Stimulated activated CD4-positive, alpha-beta T cell treated with anti-CD3 and anti-CD28 coated beads, Interleukin-15, amount 100 ng/mL, for 24 hours (primary cell): ENCODE data around the gene ATG4C.

ENCODE experiments used
- DNase-seq: peaks from one replicate; pipeline ENCODE4 v3.0.0-alpha.2; 2020

Gene ATG4C

DNA sequence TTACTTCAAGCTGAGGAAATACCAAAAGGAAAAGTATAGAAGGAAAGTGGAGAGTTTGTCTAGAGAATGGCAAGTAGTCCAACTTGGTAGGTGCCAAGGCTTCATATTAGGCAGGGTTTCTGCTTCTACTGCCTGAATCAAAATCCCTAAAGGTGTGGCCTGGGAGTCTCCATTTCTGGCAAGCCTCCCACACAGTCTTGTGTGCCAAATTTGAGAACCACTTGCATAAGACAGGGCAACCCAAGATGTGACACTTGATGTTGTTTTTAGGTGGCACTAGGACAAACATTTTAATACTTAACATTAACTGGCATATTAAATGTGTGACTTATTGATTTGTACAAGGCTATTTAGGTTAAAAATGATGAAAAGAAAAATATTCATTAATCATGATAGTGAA, 60.1 kb downstream of the ATG4C start:
- DNase-seq: no peak

DNA sequence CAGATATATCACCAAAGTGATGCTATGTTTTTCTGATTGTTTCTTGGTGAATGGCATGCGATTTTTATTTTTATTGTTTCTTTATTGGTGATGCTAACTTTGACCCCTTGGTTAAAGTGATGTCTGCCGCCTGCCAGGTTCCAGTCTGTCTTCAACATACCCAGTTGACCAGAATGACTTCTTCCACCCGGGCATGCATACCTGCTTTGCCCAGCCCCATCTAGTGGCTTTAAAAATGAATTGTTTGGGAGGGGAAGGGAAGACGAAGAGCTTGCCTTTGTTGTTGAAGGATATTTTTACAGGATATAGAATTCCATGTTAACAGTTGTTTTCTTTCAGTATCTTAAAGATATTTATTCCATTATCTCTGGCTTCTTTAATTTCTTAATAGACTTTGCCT, 65.1 kb downstream of the ATG4C start:
- DNase-seq: no peak

DNA sequence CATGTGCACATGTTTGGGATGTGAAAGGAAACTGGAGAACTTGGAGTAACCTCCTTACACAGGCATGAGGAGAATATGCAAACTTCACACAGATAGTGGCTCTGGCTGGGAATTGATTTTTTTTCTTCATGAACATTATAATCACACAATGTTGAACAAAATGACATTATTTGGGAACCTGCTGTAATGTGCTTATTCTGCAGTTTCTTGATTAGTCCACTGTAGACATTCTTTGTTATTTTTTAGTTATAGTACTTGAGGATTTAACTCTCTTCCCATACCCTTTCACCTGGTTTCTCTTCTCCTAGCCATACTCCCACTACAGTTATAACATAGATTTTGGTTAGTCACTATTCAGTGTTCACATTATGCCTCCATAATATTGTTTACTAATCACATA, 68.3 kb downstream of the ATG4C start:
- no peak for DNase-seq

DNA sequence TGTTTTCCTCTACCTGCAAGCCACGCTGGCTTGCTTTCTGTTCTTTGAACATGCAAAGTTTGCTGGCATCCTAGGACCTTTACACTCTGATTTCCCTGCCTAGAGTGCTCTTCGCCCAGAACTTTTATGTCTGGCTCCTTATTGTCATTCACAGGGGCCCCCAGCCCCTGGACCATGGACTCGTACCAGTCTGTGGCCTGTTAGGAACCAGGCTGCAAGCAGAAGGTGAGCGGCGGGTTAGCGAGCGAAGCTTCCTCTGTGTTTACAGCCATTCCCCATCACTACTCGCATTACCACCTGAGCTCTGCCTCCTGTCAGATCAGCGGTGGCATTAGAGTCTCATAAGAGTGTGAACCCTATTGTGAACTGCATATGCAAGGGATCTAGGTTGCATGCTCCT, 73.0 kb downstream of the ATG4C start:
- no peak for DNase-seq

DNA sequence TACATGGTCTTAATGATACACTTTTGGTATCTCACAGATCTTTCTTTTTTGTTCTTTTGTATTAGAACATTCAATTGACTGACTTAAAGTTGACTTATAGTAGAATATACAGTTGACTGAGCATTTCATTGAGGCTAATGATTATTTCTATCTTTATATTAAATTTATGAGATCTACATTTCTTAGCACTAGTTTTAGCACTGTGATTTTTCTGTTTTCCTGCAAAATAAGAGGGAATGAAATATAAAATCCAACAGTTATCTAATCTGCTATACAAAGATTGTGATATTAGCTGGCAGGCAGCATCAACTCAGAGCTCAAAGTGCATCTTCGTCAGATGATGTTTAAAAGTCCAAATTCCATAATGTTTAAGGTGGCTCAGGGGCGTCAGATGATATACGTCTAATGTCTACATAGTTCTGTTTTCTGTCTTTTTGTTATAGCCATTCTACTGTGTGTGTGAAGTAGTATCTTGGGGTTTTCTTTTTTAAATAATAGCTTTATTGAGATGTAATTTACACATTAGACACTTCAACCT, 85.4 kb downstream of the ATG4C start:
- DNase-seq: no peak

DNA sequence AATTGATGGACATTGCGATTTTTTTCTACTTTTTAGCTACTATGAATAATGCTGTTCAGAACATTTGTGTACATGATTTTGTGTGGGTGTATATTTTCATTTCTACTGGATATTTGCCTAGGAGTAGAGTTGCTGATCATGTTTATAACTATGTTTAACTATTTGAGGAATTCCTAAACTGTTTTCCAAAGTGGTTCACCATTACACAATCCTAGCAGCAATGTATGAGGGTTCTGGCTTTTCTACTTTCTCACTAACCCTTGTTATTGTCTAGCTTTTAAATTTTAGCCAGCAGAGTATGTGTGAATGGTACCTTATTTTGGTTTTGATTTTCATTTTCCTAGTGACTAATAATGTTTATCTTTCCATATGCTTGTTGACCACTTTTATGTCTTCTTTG, 86.2 kb downstream of the ATG4C start:
- no peak for DNase-seq

DNA sequence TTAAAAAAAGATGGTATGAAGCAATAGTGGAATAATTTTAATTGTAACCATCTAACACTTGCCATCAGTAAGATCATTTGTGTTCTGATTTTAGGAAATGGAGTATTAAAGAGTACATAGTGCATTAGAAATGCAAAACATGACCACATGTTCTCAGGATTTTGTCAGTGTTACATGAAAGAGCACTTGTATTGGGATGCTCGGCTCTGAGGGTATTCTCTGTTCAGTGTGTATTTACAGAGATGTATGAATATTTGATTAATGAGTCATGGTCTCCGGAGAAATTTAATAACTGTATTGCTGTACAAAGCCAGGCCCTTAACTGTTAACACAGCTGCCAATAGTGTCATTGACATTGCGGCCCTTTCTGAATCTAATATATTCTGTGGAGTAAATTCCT, 91.7 kb downstream of the ATG4C start:
- no peak for DNase-seq

DNA sequence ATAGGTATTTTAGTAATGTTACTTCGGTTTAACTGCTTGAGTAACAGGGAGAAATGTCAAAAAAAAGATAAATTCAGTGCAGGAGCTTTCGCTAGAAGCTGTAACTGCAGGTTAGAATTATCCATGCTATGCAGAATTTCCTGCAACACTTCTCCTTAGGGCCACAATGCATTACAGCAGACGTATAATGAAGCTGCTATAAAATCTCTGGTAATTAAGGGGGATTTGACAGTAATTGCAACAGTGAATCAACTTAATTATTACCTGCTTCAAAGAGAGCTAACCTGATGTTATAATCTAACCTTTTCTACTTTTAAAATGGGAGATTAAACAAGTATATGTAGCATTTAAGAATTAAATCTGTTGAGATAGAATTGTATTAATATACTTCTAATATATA, 92.6 kb downstream of the ATG4C start:
- DNase-seq: no peak

DNA sequence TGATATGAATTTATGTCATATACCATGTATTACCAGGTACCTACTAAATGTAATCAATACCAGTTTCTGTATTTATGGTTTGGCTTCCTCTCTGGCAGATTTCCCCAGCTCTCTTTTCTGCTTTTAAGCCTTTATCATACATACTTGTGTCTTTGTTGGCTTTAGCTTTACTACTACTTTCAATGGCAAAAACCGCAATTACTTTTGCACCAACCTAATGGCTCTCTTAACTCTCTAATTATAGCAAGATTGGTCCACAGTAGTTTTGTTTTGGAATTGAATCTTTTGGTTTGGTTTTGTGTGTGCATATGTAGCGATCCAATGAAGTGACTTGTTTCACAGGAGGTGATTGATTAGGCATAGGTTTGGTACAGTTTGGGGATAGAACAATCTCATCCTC, 93.6 kb downstream of the ATG4C start:
- no peak for DNase-seq

DNA sequence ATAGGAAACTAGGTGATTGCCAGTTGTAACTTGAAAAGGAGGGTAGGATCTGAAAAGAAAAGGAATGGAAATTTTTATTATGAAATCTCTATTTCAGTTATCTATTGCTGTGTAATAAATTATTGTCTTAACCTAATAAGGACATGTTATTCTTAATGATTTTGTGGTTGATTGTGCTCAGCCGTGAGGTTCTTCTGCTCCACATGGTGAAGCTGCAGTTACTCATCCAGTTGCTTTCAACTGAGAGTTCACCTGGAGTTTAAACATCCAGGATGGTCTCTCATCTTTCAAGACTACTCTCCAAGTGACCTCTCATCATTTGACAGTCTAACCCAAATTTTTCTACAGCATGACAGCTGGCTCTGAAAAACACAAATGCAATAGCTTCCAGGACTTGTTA, 96.0 kb downstream of the ATG4C start:
- no peak for DNase-seq

DNA sequence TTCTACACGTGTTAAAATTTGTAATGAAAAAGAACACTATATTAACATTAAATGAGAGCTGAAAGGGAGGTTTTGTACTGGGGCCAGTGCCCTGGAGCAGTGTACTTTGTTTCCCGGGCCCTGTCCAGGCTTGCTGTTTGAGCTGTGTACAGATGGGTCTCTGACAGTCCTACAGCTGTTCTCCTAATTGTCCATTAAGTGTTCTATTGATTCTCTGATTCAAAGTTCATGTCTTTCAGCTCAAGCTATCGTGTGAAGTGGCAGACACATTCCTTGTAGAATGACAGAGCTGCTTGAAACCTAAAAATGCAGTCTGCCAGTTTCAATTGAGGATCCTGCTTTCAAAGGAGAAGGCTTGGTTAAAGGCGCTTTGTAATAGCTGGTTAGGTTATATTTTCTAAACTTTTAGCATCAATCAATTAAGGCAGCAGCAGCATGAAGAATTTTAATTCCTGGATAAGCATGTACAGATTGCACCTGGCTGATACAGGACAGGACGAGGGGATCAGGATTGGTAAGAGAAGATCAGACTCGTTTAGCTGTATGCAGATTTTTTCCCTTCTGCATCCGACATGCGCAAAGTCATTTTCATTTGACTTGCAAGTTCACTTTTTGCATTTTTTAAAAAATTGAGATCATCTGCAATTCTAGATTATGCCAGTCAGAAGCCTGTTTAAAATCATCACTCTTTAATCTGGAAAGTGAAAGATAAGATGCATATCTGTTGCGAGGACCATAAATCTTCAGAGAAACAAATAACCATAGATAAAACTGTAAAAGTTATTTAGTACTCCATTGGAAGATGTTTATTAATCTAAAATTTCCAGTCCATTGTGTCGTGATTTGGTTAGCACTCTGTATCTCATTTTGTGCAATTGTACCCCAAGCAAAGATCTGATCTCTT, 98.5 kb downstream of the ATG4C start:
- no peak for DNase-seq

DNA sequence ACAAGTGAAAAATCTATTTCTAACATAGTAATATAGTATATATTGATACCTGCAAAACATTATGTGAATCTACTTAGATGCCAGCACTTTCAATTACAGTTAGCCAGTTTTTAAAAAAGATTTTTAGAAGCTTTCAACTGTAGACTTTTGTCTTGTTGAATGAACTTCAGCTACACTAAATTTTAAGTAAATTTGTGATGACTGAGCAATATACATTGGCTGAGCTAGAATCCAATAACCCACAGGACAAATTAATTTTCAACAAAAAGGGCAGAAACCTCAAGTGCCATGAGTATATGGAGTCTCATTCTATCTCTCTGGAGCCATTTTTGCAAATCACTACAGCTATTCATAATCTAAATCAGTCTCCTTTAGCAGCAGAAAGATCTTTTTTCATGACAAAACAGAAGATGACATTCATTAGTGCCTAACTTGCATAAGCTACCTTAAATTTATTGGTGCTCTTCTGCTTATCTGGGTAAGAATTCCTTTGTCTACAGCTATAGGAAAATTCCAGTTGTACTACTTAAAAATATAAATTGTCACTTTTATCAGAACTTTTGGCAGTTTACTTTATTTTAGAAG, 100.3 kb downstream of the ATG4C start:
- DNase-seq: no peak

DNA sequence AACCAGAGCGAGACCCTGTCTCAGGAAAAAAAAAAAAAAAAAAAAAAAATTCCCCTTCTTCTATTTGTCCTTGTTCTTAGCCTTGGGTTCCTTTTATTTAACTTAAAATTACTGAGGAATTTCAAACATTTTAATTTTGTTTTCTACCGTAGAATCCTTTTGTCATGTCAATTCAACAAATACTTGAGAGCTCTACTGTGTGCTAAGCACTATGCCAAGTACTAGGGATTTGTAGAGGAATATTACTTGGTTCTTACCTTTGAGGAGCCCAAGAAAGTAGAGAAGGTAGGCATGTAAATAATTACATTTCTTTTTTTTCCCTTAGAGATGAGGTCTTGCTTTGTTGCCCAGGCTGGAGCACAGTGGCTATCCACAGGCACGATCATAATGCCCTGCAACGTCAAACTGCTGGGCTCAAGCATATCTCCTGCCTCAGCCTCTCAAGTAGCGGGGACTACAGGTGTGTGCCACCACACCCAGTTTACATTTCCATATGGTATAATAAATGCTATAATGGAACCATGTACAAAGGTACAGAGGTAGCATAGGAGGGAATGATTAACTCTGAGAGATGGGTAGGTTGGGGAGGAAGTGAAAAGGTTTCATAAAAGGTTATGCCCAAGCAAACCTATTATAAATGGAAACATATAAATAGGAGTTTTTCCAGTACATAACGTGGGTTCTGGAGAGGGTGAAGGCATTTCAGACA, 104.0 kb downstream of the ATG4C start:
- no peak for DNase-seq

DNA sequence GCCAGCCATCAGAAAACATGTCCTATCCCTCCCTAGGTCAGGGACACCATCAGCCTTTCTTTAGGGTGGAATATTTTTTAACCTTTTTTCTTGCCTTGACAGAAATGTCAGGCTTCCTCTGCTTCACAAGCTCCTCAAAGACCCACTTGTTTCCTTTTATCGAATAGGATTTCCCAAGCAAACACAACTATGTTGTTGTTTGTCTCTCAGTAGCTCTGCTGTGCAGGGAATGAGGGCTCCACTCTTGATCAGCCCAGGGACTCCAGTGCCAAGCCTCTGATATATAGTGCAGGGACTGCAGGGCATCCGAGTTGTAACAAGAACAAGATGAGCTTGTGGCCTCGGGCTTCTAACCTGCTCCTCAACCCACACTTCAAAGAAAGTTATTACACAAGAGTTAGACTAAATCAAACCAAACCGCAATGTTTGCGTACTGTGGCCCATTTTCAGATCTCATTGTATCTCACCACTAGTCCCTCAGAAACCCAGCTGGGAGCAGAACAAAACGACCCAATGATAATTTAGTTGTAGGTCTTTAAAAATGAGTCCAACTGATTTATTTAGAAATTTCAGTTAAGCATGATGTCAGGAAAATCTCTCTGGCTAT, 108.1 kb downstream of the ATG4C start:
- DNase-seq: no peak

DNA sequence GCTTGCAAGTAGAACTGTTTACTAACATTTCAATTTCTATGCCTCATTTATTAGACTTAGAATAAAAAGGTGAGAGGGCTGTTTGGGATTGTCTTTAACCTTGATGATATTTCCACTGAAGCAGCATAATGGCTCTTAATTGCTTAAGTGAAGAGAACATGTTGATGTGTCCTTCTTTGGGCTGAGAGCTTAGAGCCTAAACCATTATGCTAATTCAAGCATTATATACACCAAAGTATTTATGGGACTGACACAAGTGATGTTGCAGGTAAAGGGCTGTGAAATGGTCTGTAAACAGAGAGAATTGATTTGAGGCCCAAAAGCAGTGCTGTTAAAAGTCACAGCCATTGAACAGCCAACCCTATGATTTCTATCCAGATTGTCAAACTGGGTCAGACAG, 113.9 kb downstream of the ATG4C start:
- DNase-seq: no peak

DNA sequence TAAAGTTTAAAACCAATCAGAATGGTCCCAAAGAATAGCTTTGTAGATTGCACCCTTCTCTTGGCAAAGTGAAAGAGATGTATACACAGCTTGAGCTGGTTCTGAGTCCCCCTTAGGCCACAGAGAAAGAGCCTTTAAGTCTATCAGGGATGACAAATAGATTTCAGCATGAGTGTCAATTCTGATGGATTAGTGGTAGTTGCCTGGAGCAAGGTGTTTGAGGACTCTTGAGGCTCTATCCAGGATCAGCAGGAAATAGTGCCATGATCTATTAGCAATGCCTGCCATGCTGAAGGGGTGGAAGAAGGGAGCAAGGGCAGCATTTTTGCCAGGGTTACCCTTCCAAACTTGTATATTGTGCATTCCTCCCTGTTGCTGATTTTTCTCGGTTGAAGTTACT, 116.6 kb downstream of the ATG4C start:
- DNase-seq: no peak

DNA sequence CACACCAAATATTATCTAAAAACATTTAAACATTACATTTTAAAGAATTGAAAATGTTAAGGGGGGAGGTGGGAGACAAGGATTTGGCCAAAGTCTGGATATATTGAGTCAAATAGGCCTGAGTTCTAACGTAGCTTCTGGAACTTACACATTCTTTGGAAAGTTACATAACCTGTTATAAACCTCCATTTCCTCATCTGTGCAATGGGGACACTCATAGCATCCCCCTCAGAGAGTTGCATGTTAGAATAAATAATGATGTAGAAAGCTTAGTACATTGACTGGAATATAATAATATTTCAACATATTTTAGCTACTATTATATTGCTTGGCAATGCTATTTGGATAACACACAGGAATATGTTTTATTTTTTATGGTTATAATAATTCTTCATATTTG, 117.7 kb downstream of the ATG4C start:
- DNase-seq: no peak

DNA sequence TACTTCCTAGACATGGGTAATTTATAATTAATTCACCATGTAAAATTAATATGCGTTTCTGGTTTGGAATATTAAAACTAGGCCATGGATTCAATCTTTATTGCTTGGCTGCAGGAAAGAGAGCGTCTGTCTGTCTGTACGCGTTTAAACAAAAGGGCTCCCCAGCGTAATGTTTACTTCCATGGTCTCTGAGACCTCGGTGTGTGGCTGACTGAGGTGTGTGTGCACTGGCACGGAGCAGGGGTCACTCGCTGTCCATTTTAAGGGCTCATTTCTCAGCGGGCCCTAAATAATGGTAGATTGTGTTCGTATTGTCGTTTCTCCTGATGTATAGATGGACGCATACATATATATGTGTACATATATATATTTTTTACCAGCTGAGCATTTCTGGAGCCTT, 119.6 kb downstream of the ATG4C start:
- no peak for DNase-seq

DNA sequence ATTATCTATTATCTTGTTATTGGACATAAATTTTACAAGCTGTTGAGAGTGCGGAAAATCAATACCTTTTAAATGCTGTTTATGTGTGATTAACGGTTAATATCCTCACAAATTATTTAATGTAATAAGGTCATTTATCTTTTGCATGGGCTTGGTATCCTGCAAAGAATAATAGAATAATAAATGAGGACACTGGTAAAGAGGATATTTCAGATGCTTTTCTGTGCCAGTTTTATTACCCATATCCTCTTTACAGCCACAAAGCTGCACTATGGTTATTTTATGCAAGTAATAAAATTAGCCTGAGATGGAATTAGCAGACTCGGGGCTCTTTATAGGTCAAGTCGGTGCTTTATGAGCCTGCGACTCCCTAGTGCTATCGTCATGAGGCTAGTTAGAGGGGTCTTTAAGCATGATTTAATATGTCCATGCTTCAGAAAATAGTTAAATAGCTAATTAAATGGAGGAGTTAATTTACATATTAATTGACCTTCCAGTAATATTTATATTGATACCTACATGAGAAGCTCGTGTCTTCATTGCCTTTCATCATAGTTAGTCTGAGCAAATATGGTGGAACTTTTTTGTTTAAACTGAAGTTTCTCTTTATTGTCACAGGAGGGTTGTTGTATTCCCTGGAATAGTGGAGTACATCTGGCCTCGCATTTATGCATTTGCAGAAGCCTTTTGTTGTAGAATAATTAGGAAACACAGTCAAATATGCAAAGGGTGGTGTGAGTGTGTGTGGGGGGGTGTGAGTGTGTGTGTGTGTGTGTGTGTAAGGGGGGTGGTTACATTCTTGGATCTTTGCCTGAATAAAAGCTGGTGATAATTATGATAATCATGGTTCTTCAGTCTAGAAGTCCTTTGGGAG, 120.3 kb downstream of the ATG4C start:
- no peak for DNase-seq

DNA sequence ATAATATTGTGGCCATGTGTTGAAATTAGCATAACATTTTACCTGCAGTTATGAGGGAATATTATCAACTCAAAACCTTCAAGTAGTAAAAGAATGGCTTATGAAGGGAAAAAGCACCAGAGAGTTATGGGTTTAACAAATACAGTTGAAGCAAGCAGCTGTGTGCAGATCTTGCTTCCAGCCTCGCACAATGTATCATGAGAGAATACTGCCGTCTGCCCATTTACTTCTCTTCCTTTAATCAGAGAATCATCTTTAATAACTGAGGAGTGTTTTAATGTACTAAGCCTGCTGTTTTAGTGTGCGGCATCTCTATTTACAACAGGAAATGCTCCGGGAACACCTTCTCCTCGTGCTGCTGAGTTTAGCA, 120.9 kb downstream of the ATG4C start:
- DNase-seq: no peak

DNA sequence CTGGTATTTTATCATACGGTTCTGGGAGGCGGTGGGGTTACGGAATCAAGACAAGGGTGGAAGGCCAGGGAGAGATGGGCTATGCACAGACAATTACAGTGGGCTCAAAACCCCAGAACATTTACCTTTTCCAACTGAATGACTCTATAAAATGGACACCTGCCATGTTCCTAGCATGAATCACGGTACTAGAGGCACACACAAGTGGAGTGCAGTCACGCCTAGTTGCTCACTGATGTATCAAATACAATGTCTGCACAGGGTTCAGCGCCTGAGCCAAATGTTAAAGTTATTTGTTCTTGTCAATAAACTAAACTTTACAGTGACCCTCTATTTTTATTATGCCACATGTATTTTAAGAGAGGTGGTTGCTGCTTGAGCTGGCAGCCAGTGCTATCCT, 121.4 kb downstream of the ATG4C start:
- DNase-seq: no peak

DNA sequence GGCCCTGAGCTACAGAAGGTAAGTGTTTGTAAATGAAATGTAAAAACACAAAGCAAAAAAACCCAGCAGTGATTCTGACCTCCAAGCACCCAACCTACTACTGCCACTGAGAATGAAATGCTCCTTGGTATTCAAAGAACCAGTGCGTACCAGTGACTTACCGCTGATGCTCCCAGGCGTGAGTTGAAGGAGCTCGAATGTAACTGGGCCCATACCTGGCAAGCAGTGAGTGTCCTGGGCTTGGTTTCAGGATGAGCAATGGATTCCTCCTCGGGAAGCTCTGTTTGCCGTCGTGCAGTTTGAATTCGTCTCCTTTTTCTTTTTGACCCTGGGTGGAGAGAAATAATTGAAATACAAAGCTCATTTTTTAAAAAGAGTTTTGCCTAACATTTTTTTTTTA, 121.9 kb downstream of the ATG4C start:
- no peak for DNase-seq
